Lung (tissue), 12 donors: ENCODE measurements around the gene LIMK2. TPM values are rescaled to one million over a fixed set of nuclear protein-coding genes. Genes with fewer than 3 reads are reported as not detected.

ENCODE experiments used
- ATAC-seq: fragments of 200-7000 bp; cut with Tn5 transposase; one replicate; pipeline ENCODE4 v1.9.1; 2020; ENCODE audit warnings: moderate number of reproducible peaks; ENCODE audit not compliant: insufficient read depth, low FRiP score
- DNase-seq, 3 donors: peaks; one replicate each; pipeline ENCODE4 v3.0.0-alpha.2; 2013 to 2017
- H3K27ac ChIP-seq, 2 donors: one replicate each; pipeline ENCODE4 v1.5.1; 2013; ENCODE audit warnings: mild to moderate bottlenecking in 2 of 2, moderate library complexity in 2 of 2, control low read depth in 1 of 2, inconsistent platforms in 1 of 2, low read depth in 1 of 2, low read length in 1 of 2
- H3K27me3 ChIP-seq, 3 donors: one replicate each; pipeline ENCODE4 v1.5.1; 2013; ENCODE audit warnings: low read length in 2 of 3; ENCODE audit not compliant: control insufficient read depth in 3 of 3, insufficient read depth in 3 of 3
- H3K36me3 ChIP-seq, 4 donors: one replicate each; pipeline ENCODE4 v1.5.1; 2013; ENCODE audit warnings: low read length in 4 of 4, mild to moderate bottlenecking in 1 of 4, moderate library complexity in 1 of 4; ENCODE audit not compliant: control insufficient read depth in 4 of 4, insufficient read depth in 4 of 4
- H3K4me1 ChIP-seq, 5 donors: one replicate each; pipeline ENCODE4 v1.5.1; 2013; ENCODE audit warnings: low read length in 5 of 5, mild to moderate bottlenecking in 2 of 5, moderate library complexity in 1 of 5; ENCODE audit not compliant: control insufficient read depth in 5 of 5, insufficient read depth in 5 of 5
- H3K4me3 ChIP-seq: one replicate; pipeline ENCODE4 v1.5.1; 2013; ENCODE audit warnings: mild to moderate bottlenecking, control low read depth, moderate library complexity
- H3K9ac ChIP-seq, 2 donors: one replicate each; pipeline ENCODE4 v1.5.1; 2013; ENCODE audit warnings: low read length in 2 of 2, control low read depth in 1 of 2; ENCODE audit not compliant: insufficient read depth in 1 of 2
- H3K9me3 ChIP-seq, 4 donors: one replicate each; pipeline ENCODE4 v1.5.1; 2013; ENCODE audit warnings: low read length in 3 of 4, mild to moderate bottlenecking in 1 of 4, moderate library complexity in 1 of 4; ENCODE audit not compliant: control insufficient read depth in 4 of 4, insufficient read depth in 3 of 4
- WGBS, 2 donors: extraction: QIAGEN DNeasy Blood & Tissue Kit; methylation state at CpG; one replicate each; pipeline ENCODE4 v1.1.7; 2013; 5-methylcytosine and 5-hydroxymethylcytosine counted together
- polyA plus RNA-seq, 2 donors: library from polyadenylated mRNA; stranded (reverse); fragments of 200-250 nt; gene quantifications; one replicate each; pipeline ENCODE4 v1.2.1, GENCODE V29; 2013
- total RNA-seq, 2 donors: library from RNA; depleted of rRNA in 1 of 2; stranded (reverse); fragments of >200 nt in 1 of 2; gene quantifications; one replicate each; pipeline ENCODE4 v1.2.1, GENCODE V29; 2014 to 2021
- TF ChIP-seq, protein P1 (sequence below): IDR thresholded peaks from 2 replicates; pipeline ENCODE4 v1.5.1; 2012; ENCODE audit warnings: mild to moderate bottlenecking; ENCODE audit errors: control extremely low read depth, extremely low read depth
- donor health status: control.
- donor health status: control.
- donor health status: Bipolar disorder and iron deficiency.
- donor health status: healthy.
- donor health status: DM: yes; HTN: yes; CAD: no.

Gene LIMK2
- total and polyA plus RNA-seq, 4 donors, result 27.3 to 113 (median 81.4) TPM

DNA sequence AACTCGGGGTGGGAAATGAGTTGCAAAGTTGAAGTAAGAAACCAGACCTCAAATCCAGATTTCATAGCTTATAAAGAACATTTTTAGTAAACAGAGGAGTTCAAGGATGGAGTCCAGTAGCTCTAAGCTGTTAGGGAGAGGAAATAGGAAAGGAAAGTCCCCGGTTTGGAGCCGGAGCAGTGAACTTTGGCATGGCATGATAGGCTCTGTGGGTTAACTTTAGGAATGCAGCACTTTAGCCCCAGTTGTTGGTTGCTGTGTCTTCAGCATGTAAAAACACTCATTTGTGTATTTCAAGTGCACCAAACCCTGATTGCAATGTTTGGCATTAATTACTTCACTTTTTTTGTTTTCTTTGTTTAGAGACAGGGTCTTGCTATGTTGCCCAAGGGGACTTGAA, 88.8 kb downstream of the LIMK2 start:
- Histone ChIP-seq H3K9me3 (no peaks in the 10 kb centered on the region), H3K36me3 (no peaks in the 10 kb centered on the region), H3K4me1 (peaks cover 0 to 3% (median 0%) of the 10 kb centered on the region in 5 donors), H3K4me3 (no peak overlapping the region), H3K9ac (no peak overlapping the region), H3K27ac (no peak overlapping the region), H3K27me3 (no peaks in the 10 kb centered on the region)
- TF ChIP-seq, protein P1, sequence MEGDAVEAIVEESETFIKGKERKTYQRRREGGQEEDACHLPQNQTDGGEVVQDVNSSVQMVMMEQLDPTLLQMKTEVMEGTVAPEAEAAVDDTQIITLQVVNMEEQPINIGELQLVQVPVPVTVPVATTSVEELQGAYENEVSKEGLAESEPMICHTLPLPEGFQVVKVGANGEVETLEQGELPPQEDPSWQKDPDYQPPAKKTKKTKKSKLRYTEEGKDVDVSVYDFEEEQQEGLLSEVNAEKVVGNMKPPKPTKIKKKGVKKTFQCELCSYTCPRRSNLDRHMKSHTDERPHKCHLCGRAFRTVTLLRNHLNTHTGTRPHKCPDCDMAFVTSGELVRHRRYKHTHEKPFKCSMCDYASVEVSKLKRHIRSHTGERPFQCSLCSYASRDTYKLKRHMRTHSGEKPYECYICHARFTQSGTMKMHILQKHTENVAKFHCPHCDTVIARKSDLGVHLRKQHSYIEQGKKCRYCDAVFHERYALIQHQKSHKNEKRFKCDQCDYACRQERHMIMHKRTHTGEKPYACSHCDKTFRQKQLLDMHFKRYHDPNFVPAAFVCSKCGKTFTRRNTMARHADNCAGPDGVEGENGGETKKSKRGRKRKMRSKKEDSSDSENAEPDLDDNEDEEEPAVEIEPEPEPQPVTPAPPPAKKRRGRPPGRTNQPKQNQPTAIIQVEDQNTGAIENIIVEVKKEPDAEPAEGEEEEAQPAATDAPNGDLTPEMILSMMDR, result no peak
- WGBS, 2 donors, result 66 to 87% methylated on average over 3 of the region's 3 CpGs
- ATAC-seq (no peak), DNase-seq (no peak)

DNA sequence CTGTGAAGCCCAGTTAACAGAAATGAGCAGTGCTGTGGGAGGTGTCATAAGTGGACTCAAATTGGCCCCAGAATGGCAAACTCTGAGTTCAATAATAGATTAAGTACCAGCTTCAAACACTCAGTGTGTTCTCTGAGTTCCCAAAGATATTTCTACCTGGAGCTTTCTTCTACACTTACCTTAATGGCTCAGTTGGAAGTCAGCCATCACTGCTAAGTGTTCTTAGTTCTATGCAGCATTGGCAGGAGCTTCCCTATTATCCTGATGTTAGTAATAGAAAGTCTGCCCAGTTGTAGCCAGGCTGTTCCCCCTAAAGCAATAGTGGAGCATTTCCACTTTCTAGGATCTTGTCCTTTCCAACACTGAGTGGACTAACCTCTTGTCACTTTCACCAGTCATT, 89.9 kb downstream of the LIMK2 start:
- no peak for ATAC-seq
- no peaks in the 10 kb centered on the region for H3K36me3 ChIP-seq
- TF ChIP-seq, protein P1, result no peak

DNA sequence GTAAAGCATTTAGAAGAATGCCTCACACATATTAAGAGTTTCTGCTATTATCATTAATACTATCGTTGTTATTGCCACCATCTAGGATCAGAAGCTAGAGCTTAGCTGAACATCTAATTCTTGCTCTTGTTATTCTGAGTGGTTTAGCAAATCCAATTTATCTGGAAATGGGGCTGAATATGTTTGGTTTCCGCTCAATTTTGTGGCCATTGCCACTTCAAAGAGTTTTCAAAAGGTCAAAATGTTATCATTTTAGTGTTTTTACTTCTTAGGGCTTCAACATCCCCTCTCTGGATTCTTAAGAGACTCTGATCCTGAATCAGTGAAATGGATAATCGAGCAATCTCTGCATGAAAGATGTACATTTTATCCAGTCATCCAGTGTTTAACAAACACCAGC, 90.4 kb downstream of the LIMK2 start:
- DNase-seq (no peak), ATAC-seq (no peak)
- Histone ChIP-seq H3K27me3 (no peaks in the 10 kb centered on the region), H3K27ac (no peak overlapping the region), H3K4me1 (no peaks in the 10 kb centered on the region), H3K9ac (no peak overlapping the region), H3K36me3 (no peaks in the 10 kb centered on the region), H3K9me3 (no peaks in the 10 kb centered on the region), H3K4me3 (no peak overlapping the region)
- TF ChIP-seq, protein P1, result no peak
- WGBS, 2 donors, result 80 to 82% methylated on average over 3 of the region's 3 CpGs

More for the DNA sequence above, 89.9 kb downstream of the LIMK2 start:
- Histone ChIP-seq H3K9ac (no peak overlapping the region), H3K27ac (no peak overlapping the region), H3K27me3 (no peaks in the 10 kb centered on the region), H3K9me3 (no peaks in the 10 kb centered on the region), H3K4me1 (no peaks in the 10 kb centered on the region), H3K4me3 (no peak overlapping the region)
- DNase-seq, result no peak

DNA sequence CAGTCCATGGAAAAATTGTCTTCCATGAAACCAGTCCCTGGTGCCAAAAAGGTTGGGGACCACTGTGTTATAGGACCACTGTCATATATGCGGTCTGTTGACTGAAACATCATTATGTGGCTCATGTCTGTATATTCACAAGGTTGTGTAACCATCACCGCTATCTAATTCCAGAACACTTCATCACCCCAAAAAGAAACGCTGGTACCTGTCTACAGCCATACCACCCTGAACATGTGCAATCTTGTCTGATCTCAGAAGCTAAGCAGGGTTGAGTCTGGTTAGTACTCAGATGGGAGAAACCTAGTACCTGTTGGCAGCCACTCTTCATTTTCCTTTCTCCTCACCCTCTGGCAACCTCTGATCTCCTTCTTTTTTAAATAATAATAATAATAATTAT, 93.1 kb downstream of the LIMK2 start:
- ATAC-seq (no peak), DNase-seq (no peak)
- Histone ChIP-seq H3K4me3 (no peak overlapping the region), H3K4me1 (no peaks in the 10 kb centered on the region), H3K9ac (no peak overlapping the region), H3K9me3 (no peaks in the 10 kb centered on the region), H3K27me3 (no peaks in the 10 kb centered on the region), H3K27ac (no peak overlapping the region), H3K36me3 (no peaks in the 10 kb centered on the region)
- WGBS, 2 donors, result 92 to 95% methylated on average over 3 of the region's 3 CpGs
- TF ChIP-seq, protein P1, result no peak
